HUES6 (cell line): ENCODE data around the gene SLC25A45.

Source experiments
- H3K27ac ChIP-seq: 2 replicates; pipeline ENCODE4 v1.7.0; 2013; ENCODE audit warnings: low read depth, mild to moderate bottlenecking, low read length, inconsistent platforms
- H3K27me3 ChIP-seq: 2 replicates; pipeline ENCODE4 v1.6.1; 2013; ENCODE audit warnings: low read length; ENCODE audit not compliant: control insufficient read depth, insufficient read depth
- H3K36me3 ChIP-seq: 2 replicates; pipeline ENCODE4 v1.6.1; 2013; ENCODE audit warnings: low read length; ENCODE audit not compliant: control insufficient read depth, insufficient read depth
- H3K4me1 ChIP-seq: 2 replicates; pipeline ENCODE4 v1.6.1; 2013; ENCODE audit warnings: low read length; ENCODE audit not compliant: control insufficient read depth, insufficient read depth
- H3K4me3 ChIP-seq: 2 replicates; pipeline ENCODE4 v1.5.1; 2013; ENCODE audit warnings: low read depth, low read length
- H3K9ac ChIP-seq: one replicate; pipeline ENCODE4 v1.6.1; 2013; ENCODE audit warnings: mild to moderate bottlenecking, low read length
- H3K9me3 ChIP-seq: 2 replicates; pipeline ENCODE4 v1.6.1; 2013; ENCODE audit warnings: low read depth, low read length; ENCODE audit not compliant: control insufficient read depth, insufficient read depth

The SLC25A45 gene

GRCh38 chr11:65419772-65420481 lies 37.5 kb upstream of the SLC25A45 start:
- Histone ChIP-seq H3K4me1 (peaks cover 69% of the 10 kb centered on the region), H3K27ac (peak overlapping the region; percentile 100), H3K9ac (peak overlapping the region; percentile 95), H3K9me3 (no peaks in the 10 kb centered on the region), H3K4me3 (peak overlapping the region; percentile 49; the same call in 1 of the 2 replicates), H3K27me3 (no peaks in the 10 kb centered on the region), H3K36me3 (peaks cover 8% of the 10 kb centered on the region; the same call in 1 of the 2 replicates)

DNA sequence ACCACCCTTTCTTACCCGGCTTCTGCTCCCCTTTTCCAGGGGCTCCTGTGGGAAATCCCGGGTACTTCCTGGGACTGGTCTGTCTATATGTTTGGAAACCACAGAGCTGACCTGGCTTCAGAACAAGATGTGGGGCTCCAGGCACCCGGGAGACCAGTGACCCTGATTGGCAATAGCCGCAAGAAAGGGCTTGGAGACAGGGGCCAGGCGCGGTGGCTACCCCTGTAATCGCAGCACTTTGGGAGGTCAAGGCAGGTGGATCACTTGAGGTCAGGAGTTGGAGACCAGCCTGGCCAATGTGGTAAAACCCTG lies 37.0 kb upstream of the SLC25A45 start:
- no peaks in the 10 kb centered on the region for H3K9me3 ChIP-seq
- peaks cover 7% of the 10 kb centered on the region; the same call in 1 of the 2 replicates for H3K36me3 ChIP-seq
- peaks cover 69% of the 10 kb centered on the region for H3K4me1 ChIP-seq
- peak overlapping the region; percentile 100 for H3K27ac ChIP-seq
- peak overlapping the region; percentile 49 for H3K4me3 ChIP-seq
- peak overlapping the region; percentile 95 for H3K9ac ChIP-seq
- no peaks in the 10 kb centered on the region for H3K27me3 ChIP-seq

DNA sequence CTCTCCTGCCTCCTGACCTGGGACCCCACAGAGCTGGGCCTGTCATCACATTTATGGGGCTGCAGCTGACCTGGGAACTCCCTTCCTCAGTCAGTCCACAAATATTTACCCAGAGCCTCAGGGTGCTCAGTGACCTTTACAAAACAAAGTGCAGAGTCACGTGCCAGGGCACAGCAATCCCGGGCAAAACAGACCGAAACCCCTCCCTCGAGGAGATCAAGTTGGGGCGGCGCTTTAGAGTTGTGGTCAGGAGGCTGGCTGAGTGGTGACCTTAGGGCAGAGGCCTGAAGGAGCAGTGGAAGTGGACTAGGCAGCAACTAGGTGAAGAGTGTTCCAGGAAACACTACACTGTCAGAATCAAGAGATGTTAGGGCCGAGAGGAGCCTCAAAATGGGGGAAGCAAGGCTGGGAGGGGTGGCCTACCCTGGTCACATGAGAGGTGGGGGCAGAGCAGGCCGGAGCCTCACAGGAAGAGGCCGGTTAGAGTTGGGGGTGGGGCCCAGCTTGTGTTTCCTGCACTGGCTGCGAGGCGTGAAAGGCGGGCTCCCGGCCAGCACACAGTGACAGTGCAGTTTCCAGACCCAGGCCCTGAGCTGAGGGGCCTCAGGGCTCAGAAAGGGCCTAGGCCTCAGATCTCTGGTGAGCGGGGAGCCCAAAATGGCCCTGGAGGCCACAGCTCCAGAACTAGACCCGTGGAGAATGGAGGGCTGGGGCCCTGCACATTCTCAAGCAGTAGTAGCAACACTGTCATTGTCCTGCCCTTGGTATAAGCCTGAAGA lies 36.4 kb upstream of the SLC25A45 start:
- H3K4me3 ChIP-seq = peak overlapping the region; percentile 49
- H3K27ac ChIP-seq = peak overlapping the region; percentile 100
- H3K9me3 ChIP-seq = no peaks in the 10 kb centered on the region
- H3K4me1 ChIP-seq = peaks cover 69% of the 10 kb centered on the region
- peaks cover 3% of the 10 kb centered on the region; the same call in 1 of the 2 replicates for H3K36me3 ChIP-seq
- no peaks in the 10 kb centered on the region for H3K27me3 ChIP-seq
- H3K9ac ChIP-seq = peak overlapping the region; percentile 95

GRCh38 chr11:65418431-65418680 lies 35.9 kb upstream of the SLC25A45 start:
- Histone ChIP-seq H3K4me3 (peak overlapping the region; percentile 49), H3K36me3 (peaks cover 7% of the 10 kb centered on the region; the same call in 1 of the 2 replicates), H3K27me3 (no peaks in the 10 kb centered on the region), H3K9me3 (no peaks in the 10 kb centered on the region), H3K27ac (peak overlapping the region; percentile 100), H3K4me1 (peaks cover 69% of the 10 kb centered on the region), H3K9ac (peak overlapping the region; percentile 95)

GRCh38 chr11:65417702-65418430 lies 35.4 kb upstream of the SLC25A45 start:
- Histone ChIP-seq H3K27me3 (no peaks in the 10 kb centered on the region), H3K9me3 (no peaks in the 10 kb centered on the region), H3K36me3 (peaks cover 7% of the 10 kb centered on the region; the same call in 1 of the 2 replicates), H3K4me3 (peak overlapping the region; percentile 16; the same call in 1 of the 2 replicates), H3K27ac (peak overlapping the region; percentile 100; the same call in 1 of the 2 replicates), H3K9ac (peak overlapping the region; percentile 95), H3K4me1 (peaks cover 67% of the 10 kb centered on the region)

DNA sequence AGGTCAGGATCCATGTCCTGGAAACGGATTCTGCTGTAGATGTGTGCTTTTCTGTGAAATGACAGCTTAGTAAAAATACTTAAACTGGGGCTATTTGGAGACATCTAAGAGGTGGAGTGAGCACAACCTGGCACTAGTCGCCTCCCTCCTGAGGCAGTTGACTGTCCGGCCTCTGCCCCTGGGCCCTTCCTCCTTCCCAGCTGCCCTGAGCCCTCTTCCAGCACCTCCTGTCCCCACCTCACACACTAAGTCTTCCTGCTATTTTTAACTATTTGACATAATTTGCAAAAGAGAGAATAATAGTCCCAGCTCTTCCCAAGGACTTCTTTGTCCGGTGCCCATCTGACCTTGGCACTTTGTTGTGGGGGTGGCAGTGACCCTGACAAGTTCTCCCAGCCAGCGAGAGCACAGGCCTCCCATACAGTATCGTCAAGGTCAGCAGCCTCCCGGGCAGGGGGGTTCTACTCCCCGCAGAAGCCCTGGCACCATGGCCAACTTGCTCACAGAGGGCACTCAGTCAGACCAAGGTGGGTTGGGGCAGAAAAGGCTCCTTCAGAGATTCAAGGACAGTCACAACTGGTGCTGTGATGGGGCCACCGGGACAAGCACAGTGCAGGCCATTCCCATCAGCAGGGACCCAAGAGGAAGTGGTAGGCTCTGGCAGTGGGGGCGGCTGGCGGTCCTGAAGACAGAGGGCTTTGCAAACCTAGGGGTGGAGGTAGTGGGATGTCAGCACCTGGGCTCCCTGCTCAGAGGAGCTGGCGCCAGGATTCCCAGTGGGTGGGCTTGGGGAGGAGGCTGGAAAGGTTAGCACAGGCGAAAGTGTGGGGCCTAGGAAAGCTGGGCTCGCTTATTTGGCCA lies 34.6 kb upstream of the SLC25A45 start:
- H3K4me3 ChIP-seq = peak overlapping the region; percentile 37; the same call in 1 of the 2 replicates
- no peaks in the 10 kb centered on the region for H3K27me3 ChIP-seq
- peak overlapping the region; percentile 100; the same call in 1 of the 2 replicates for H3K27ac ChIP-seq
- peaks cover 64% of the 10 kb centered on the region for H3K4me1 ChIP-seq
- H3K9ac ChIP-seq = peak overlapping the region; percentile 95
- H3K36me3 ChIP-seq = peaks cover 7% of the 10 kb centered on the region; the same call in 1 of the 2 replicates
- no peaks in the 10 kb centered on the region for H3K9me3 ChIP-seq

DNA sequence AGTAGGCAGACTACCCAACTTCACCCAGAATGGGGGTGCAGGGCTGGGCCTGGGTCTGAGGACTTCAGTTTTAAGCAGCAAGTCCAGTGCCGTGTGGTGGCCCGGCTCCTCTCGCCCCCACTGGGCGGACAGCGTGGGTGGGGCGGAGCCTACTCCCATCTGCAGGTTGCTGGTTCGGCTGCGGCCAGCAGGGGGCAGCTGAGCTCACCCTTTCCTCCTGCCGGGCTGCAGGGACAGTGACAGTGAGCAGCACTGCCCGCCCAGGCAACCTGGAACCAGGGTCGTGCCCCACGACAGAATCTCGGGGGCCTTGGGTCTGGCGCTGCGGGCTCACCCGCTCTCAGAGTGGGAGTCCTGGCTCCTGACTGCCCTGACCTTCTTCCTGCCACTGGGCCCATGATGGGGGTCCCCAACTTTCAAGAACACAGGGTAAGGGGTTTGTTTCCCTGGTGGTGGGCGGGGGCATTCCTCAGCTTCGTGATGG lies 33.9 kb upstream of the SLC25A45 start:
- Histone ChIP-seq H3K36me3 (peaks cover 12% of the 10 kb centered on the region; the same call in 1 of the 2 replicates), H3K9me3 (no peaks in the 10 kb centered on the region), H3K4me3 (peak overlapping the region; percentile 37), H3K4me1 (peaks cover 59% of the 10 kb centered on the region), H3K27ac (no peak overlapping the region), H3K9ac (peak overlapping the region; percentile 46), H3K27me3 (no peaks in the 10 kb centered on the region)

DNA sequence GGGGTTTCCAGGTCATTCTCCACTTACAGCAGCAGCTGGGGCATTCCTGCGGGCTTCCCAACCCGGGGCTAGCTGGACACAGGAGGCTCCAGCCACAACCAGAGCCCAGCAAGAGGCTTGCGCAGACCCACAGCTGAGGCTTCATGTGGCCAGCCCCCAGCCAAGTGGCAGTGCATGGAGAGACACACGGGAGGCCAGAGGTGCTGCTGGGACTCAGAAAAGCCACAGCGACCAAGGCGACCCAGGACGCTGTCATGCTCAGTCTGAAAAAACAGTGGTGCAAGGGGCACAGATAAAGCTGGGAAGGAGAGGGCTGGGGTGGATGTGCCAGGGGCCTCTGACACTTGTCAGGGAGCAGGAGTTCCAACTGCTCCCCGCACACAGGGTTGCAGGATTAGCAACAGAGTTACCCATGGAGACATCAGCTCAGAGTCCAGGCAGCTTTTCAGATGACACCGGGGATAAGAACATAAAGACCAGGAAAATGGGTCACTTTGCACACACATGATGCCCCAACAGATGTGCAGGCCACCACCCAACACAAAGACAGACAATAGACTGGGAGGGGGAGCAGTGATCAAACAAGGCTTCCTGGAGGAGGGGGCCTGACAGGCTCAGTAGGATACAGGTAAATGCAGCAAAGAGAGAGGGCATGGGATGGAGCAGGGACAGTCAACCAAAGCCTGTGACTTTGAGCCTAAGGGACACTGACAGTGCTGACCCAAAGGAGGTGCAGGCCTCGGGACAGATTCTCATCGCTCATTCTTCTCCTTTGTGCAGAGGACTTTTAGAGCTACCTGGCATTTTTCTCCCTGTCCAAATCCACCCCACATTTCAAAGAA lies 33.3 kb upstream of the SLC25A45 start:
- Histone ChIP-seq H3K9ac (peak overlapping the region; percentile 46), H3K4me1 (peaks cover 53% of the 10 kb centered on the region), H3K4me3 (peak overlapping the region; percentile 37), H3K27me3 (no peaks in the 10 kb centered on the region), H3K27ac (no peak overlapping the region), H3K9me3 (no peaks in the 10 kb centered on the region), H3K36me3 (peaks cover 16% of the 10 kb centered on the region)

DNA sequence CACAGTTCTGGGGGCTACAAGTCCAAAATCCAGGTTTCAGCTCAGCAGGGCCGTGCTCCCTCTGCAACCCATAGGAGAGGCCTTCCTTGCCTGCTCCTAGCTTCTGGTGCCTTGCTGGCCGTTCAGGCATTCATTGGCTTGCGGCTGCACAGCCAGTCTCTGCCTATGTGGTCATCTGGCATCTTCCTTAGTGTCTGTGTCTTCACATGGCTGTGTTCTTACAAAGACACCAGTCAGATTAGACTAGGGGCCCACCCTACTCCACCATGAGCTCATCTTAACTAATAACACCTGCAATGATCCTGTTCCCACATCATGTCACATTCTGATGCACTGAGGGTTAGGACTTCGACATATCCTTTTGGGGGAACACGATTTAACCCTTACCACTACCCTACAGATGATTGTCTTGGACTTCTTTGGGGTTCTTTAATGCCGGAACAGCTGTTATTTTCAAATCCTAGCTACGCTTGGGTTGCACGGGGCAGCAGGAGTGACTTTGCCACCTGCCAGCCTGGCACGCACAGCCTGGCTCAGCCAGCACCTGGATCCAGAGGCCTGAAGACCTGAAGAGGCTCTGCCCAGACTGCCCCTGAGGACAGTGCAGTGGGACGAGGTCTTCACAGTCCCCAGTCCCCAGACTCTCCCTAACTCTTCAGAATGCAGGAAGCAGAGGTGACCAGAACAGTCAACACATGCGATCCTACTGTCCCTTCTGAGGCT lies 32.5 kb upstream of the SLC25A45 start:
- Histone ChIP-seq H3K36me3 (peaks cover 17% of the 10 kb centered on the region), H3K9ac (no peak overlapping the region), H3K4me3 (no peak overlapping the region), H3K4me1 (peaks cover 45% of the 10 kb centered on the region), H3K27me3 (no peaks in the 10 kb centered on the region), H3K27ac (no peak overlapping the region), H3K9me3 (no peaks in the 10 kb centered on the region)
